ENCODE results near the gene NCL. TPM values are rescaled to one million over a fixed set of nuclear protein-coding genes. Genes with fewer than 3 reads are reported as not detected.
"Not testable (repeated sequence)": the region's sequence is repeated elsewhere in the genome, so short reads cannot be mapped to it uniquely, and the experiment has no call there.

The NCL gene
- total RNA-seq, 2 donors from 2014 or later = 385 to 428 TPM

DNA sequence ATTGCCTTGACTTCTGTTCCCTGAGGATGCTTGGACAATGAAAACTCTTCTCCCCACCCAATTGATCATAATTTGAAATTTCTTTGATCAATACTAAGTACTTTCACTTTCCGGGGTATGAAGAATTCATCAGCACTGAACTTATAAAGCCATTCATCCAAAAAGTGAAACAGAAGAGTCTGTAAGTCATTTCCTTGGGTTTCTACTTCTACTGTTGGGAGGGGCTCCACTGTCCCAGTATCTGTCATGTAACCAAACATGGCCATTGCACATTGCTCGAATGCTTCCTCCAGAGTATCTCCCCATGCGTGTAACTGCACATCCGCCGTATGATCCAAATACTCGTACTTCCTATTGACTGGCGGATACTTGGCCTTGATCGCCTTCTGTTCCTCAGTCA, 30.3 kb downstream of the NCL start:
- Mint-ChIP-seq H3K4me3 (no peak overlapping the region), H3K27me3 (no peaks in the 10 kb centered on the region), H3K4me1 (no peaks in the 10 kb centered on the region), H3K27ac (no peak overlapping the region), H3K36me3 (ENCODE audit: low read depth) (peaks cover 2% of the 10 kb centered on the region)
- no peaks in the 10 kb centered on the region for H3K9me3 ChIP-seq (ENCODE audit: control insufficient read depth, low read length, poor library complexity, severe bottlenecking)
- ATAC-seq (no peak), DNase-seq (no peak)

DNA sequence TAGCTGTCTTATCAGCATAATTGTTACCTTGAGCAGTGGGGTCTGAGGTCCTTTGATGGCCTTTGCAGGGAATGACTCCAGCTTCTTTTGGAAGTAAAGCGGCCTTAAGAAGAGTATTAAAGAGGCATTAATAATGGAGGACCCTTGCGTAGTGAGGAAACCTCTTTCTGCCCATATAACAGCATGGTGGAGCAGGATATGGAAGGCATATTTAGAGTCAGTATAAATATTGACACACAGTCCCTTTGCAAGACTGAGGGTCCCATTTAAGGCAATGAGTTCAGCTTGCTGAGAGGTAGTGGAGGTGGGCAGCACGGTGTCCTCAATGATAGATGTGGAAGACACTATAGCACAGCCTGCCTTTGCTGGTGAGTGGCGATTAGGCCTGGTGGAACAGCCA, 32.7 kb downstream of the NCL start:
- Mint-ChIP-seq H3K36me3 (ENCODE audit: low read depth) (peaks cover 2% of the 10 kb centered on the region), H3K4me1 (peaks cover under 1% of the 10 kb centered on the region), H3K4me3 (no peak overlapping the region), H3K27ac (no peak overlapping the region), H3K27me3 (no peaks in the 10 kb centered on the region)
- ATAC-seq (no peak), DNase-seq (no peak)
- H3K9me3 ChIP-seq (ENCODE audit: control insufficient read depth, low read length, poor library complexity, severe bottlenecking) = no peaks in the 10 kb centered on the region

DNA sequence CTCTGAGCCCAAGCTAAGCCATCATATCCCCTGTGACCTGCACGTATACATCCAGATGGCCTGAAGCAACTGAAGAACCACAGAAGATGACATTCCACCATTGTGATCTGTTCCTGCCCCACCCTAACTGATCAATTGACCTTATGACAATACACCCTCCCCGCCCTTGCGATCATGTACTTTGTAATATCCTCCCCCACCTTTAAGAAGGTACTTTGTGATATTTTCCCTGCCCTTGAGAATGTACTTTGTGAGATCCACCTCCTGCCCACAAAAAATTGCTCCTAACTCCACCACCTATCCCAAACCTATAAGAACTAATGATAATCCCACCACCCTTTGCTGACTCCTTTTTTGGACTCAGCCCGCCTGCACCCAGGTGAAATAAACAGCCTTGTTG, 33.8 kb downstream of the NCL start:
- ATAC-seq; H3K4me3 Mint-ChIP-seq; H3K36me3 Mint-ChIP-seq (ENCODE audit: low read depth); H3K27me3 Mint-ChIP-seq; H3K27ac Mint-ChIP-seq; H3K4me1 Mint-ChIP-seq; H3K9me3 ChIP-seq (ENCODE audit: control insufficient read depth, low read length, poor library complexity, severe bottlenecking); DNase-seq: not testable (repeated sequence)

DNA sequence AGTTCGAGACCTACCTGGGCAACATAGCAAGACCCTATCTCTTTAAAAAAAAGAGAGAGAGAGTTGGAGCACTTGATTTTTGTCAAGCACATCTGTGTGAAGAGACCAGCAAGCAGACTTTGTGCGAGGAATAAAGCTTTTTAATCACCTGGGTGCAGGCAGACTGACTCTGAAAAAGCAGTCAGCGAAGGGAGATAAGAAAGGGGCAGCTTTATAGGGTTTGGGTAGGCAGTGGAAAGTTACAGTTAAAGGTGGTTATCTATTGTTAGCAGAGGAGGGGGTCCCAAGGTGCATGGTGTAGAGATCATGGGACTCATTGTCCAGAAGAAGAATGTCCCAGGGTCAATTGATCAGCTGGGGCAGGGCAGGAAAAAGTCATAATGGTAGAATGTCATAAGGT, 34.4 kb downstream of the NCL start:
- no peak for ATAC-seq
- H3K27me3 Mint-ChIP-seq = no peaks in the 10 kb centered on the region
- H3K4me3 Mint-ChIP-seq = no peak overlapping the region
- no peak overlapping the region for H3K27ac Mint-ChIP-seq
- no peak for DNase-seq
- peaks cover 8% of the 10 kb centered on the region for H3K4me1 Mint-ChIP-seq
- no peaks in the 10 kb centered on the region for H3K9me3 ChIP-seq (ENCODE audit: control insufficient read depth, low read length, poor library complexity, severe bottlenecking)
- peaks cover 2% of the 10 kb centered on the region for H3K36me3 Mint-ChIP-seq (ENCODE audit: low read depth)

DNA sequence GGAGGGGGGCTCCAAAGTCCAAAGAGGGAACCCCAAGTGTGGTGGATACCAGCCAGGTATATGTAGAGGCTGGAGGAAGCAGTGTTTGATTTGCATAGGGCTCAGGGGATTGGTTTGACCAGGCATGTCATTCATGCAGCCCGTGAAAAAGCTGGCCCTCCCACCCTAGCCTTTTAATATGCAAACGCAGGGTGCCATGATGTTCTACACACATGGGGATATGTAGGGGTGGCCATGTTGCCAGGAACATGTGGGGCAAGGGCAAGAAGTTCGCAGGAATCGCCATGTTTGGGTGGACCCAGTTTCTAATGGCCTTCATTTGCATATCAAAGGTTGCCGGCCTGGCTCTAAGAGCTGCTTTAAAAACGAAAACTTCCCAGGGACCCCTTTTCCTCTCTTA, 35.1 kb downstream of the NCL start:
- no peak for ATAC-seq
- Mint-ChIP-seq H3K4me3 (no peak overlapping the region), H3K36me3 (ENCODE audit: low read depth) (peaks cover 2% of the 10 kb centered on the region), H3K4me1 (peaks cover 8% of the 10 kb centered on the region), H3K27ac (no peak overlapping the region), H3K27me3 (no peaks in the 10 kb centered on the region)
- no peak for DNase-seq
- H3K9me3 ChIP-seq (ENCODE audit: control insufficient read depth, low read length, poor library complexity, severe bottlenecking) = no peaks in the 10 kb centered on the region

DNA sequence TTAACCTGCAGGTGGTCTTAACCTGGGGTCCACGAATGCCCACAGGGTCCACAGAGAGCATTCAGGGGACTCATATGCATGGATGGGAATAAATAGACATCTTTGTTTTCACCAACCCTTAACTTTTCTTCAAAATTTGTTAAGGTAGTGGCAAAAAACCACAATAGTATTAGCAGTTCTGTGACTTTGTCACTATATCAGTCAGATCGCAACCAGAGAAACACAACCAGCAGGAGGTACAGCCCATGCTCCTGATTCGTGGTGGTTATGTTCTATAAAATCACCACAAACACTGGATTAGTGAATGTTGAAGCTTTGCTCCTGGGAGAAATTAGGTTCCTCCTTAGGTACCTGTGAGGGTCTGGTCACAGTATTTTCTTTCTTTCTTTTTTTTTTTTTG, 37.2 kb downstream of the NCL start:
- ATAC-seq = no peak
- no peak for DNase-seq
- no peaks in the 10 kb centered on the region for H3K9me3 ChIP-seq (ENCODE audit: control insufficient read depth, low read length, poor library complexity, severe bottlenecking)
- Mint-ChIP-seq H3K4me3 (no peak overlapping the region), H3K27me3 (no peaks in the 10 kb centered on the region), H3K4me1 (peaks cover 8% of the 10 kb centered on the region), H3K27ac (peak overlapping the region; percentile 89), H3K36me3 (ENCODE audit: low read depth) (peaks cover 2% of the 10 kb centered on the region)

DNA sequence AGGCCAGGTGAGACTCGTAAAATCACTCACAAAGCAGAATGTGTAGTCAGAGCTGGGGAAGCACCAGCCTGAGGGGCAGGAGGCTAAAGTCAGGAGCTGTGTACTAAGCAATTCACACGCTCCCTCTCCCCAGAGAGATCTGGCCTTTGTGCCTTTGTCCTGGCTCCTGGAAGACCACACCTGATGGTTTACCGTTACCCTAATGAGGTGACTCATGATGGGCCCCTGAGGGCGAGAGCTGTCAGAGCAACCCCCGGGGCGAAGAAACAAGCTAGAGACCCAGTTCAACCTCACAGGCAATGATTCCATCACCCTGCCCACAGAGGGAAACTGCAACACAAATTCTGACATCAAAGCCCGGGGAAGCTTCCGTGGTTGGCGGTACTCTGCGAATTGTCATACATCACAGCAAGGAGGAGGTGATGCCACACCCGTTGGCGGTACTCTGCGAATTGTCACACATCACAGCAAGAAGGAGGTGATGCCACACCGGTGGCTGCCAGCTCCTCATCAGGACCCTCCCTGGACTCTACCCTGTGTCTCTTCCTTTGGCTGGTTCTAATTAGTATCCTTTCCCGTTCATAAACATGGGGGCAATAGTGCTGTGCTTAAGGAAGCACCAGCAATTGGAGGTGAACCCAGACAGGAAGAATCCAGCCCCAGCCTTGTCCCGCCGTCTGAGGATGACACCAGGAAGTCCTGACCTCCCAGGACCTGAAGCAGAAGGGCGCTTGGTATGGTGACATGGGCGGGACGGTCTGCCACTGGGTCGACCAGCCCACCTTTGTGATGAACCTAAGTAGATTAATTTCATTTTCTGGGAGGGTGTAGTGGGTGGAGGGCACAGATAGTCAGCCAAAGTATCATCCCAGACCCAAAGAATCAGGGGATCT, 38.2 kb downstream of the NCL start:
- DNase-seq = peak in 2 of 3 donors; percentile 32 to 55
- ATAC-seq = peak; percentile 95
- Mint-ChIP-seq H3K27ac (peak overlapping the region; percentile 89), H3K27me3 (peaks cover 8% of the 10 kb centered on the region), H3K4me3 (peak overlapping the region; percentile 69), H3K4me1 (peaks cover 8% of the 10 kb centered on the region), H3K36me3 (ENCODE audit: low read depth) (peaks cover 1% of the 10 kb centered on the region)
- H3K9me3 ChIP-seq (ENCODE audit: control insufficient read depth, low read length, poor library complexity, severe bottlenecking) = no peaks in the 10 kb centered on the region

DNA sequence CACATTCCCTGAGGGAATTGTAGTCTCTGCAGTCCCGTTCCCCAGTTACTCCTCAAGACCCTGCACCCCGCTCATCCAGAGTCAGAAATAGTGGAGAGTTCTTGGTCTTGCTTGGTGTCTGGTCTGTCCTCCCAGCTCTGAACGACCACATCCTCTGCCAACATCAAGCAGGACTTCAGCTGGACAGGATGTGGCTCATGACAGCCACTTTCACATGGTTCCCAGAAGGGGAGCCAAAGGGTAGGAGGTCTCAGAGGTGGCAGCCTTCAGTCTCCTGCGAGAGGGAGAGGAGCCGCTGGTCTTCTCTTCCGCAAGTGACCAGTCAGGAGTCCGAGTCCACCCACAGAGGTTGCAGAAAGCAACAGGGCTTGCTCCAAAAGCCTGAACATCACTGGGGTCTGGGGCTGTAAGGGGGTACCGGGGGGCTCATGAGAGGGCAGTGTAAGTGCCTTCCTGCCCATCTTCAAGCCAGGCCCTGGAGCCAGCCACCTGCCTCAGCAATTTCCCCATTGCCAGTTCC, 38.9 kb downstream of the NCL start:
- ATAC-seq (no peak), DNase-seq (no peak)
- peaks cover 8% of the 10 kb centered on the region for H3K27me3 Mint-ChIP-seq
- H3K36me3 Mint-ChIP-seq (ENCODE audit: low read depth) = no peaks in the 10 kb centered on the region
- H3K9me3 ChIP-seq (ENCODE audit: control insufficient read depth, low read length, poor library complexity, severe bottlenecking) = no peaks in the 10 kb centered on the region
- peak overlapping the region; percentile 69 for H3K4me3 Mint-ChIP-seq
- peaks cover 8% of the 10 kb centered on the region for H3K4me1 Mint-ChIP-seq
- H3K27ac Mint-ChIP-seq = peak overlapping the region; percentile 89

DNA sequence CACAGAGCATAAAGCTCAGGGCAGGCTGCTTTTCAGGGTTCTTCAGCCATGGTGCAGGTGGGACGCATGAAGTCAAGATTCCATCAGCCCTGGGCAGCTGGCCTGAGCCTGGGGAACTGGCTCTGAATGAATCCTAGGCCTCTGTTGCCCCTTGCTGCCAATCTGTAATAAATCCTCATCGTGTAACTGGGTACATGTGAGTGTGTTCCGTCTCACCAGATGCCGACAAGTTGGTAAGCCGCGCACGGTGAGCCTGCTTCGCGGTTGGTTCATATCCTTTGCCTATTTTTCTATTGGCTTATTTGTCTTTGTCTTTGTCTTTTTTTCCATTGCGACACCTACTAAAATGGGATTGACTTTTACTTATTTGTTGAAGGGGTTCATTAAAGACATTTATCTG, 41.1 kb downstream of the NCL start:
- no peaks in the 10 kb centered on the region for H3K9me3 ChIP-seq (ENCODE audit: control insufficient read depth, low read length, poor library complexity, severe bottlenecking)
- ATAC-seq (no peak), DNase-seq (no peak)
- Mint-ChIP-seq H3K4me3 (no peak overlapping the region), H3K36me3 (ENCODE audit: low read depth) (no peaks in the 10 kb centered on the region), H3K4me1 (peaks cover 8% of the 10 kb centered on the region), H3K27ac (no peak overlapping the region), H3K27me3 (peaks cover 18% of the 10 kb centered on the region)

DNA sequence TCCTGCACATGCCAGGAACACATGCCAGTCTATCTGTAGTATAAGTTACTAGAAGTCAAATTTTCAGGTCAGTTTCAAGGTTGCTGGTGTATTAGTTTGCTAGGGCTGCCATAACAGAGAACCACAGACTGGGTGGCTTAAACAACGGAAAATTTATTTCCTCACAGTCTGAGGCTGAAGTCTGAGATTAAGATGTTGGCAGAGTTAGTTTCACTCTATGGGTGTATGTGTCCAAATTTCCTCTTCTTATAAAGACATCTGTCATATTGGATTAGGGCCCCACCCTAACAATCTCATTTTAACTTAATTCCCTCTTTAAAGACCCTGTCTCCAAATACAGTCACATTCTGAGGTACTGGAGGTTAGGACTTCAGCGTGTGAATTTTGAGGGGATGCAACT, 42.2 kb downstream of the NCL start:
- H3K27ac Mint-ChIP-seq = no peak overlapping the region
- H3K27me3 Mint-ChIP-seq = peaks cover 18% of the 10 kb centered on the region
- peaks cover 8% of the 10 kb centered on the region for H3K4me1 Mint-ChIP-seq
- H3K4me3 Mint-ChIP-seq = no peak overlapping the region
- no peaks in the 10 kb centered on the region for H3K9me3 ChIP-seq (ENCODE audit: control insufficient read depth, low read length, poor library complexity, severe bottlenecking)
- H3K36me3 Mint-ChIP-seq (ENCODE audit: low read depth) = no peaks in the 10 kb centered on the region
- DNase-seq (no peak), ATAC-seq (no peak)

DNA sequence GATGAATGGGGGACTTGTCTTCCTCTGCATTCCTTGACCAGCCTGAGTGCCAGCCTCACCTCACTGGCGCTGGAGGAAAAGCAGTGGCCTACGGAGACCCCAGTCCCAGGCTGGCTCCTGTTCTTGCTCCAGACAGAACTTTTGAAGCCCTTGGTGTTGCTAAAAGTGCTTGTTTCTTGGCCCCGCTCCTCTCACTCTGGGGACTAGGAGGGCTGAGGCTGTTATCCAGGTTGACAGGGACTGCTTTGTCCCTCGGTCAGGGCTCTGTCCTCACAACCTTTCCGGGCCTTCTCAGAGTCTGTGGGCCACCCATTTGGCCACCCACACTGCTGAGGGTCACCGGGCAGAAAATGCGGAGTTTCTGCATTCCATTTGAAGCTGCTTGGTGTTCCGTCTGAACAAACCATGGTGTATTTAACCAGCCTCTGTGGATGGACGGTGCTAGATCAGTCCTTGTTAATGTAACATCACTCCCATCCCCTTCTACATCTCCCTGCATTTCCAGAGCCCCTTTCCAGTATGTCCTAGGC, 43.2 kb downstream of the NCL start:
- no peaks in the 10 kb centered on the region for H3K9me3 ChIP-seq (ENCODE audit: control insufficient read depth, low read length, poor library complexity, severe bottlenecking)
- DNase-seq = no peak
- Mint-ChIP-seq H3K4me3 (no peak overlapping the region), H3K27ac (no peak overlapping the region), H3K36me3 (ENCODE audit: low read depth) (no peaks in the 10 kb centered on the region), H3K4me1 (peaks cover 3% of the 10 kb centered on the region), H3K27me3 (peaks cover 23% of the 10 kb centered on the region)
- no peak for ATAC-seq

DNA sequence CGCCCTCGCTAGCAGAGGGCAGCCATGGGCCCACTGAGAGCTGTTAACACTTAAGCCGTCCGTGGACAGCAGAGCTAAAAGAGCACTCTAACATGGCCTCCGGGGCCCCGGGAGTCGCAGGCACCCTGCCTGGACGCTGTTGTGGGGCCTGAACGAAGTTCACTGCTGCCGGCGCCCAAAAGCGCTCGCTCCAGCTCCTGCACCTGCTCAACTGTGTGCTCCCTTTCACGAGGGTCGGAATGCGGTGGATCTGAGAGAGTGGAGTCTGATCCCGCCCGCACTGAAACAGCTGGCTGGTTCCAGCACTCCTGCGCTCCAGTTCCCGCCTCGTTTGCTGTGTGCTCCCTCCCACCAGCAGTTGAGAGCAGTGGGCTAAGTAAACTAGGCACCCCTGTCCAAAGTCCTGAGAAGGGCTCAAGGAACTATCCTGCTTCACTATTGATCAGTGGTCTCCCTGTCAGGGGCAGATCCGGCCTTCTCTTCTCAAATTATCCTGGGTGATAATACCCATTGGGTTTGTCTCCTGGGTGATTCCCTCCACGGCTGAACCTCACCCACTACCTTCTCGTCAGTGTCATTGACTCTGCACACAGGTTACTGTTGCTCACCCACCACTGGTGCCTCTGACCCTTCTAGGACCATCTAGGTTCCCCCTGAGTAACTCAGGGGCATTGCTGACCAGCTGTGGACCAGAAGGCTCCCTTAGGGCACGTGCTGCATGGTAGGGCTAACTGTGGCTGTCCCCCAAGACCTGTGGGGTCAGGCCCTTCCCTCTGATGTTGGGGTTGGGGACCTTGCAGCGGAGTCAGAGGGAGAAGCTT, 45.3 kb downstream of the NCL start:
- no peaks in the 10 kb centered on the region for H3K36me3 Mint-ChIP-seq (ENCODE audit: low read depth)
- H3K4me3 Mint-ChIP-seq = no peak overlapping the region
- ATAC-seq = no peak
- H3K9me3 ChIP-seq (ENCODE audit: control insufficient read depth, low read length, poor library complexity, severe bottlenecking) = no peaks in the 10 kb centered on the region
- DNase-seq = no peak
- no peak overlapping the region for H3K27ac Mint-ChIP-seq
- peaks cover 40% of the 10 kb centered on the region for H3K27me3 Mint-ChIP-seq
- no peaks in the 10 kb centered on the region for H3K4me1 Mint-ChIP-seq

DNA sequence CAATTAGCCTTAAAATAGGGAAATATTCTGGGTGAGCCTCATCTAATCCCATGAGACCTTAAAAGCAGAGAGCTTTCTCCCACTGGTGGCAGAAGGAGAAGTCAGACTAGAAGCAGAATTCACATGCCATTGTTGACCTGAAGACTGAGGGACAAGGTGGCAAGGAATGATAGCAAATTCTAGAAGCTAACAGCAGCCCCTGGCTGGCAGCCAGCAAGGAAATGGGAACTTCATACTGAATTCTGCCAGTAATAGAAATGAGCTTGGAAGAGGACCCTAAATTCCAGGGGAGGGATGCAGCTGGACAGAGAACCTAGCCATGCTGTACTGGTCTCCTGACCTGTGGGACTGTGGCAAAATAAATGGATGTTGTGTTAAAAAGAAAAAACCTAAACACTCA, 49.3 kb downstream of the NCL start:
- H3K4me1 Mint-ChIP-seq = no peaks in the 10 kb centered on the region
- no peaks in the 10 kb centered on the region for H3K9me3 ChIP-seq (ENCODE audit: control insufficient read depth, low read length, poor library complexity, severe bottlenecking)
- no peak overlapping the region for H3K4me3 Mint-ChIP-seq
- H3K27ac Mint-ChIP-seq = no peak overlapping the region
- H3K27me3 Mint-ChIP-seq = peaks cover 56% of the 10 kb centered on the region
- DNase-seq (no peak), ATAC-seq (no peak)
- peaks cover 5% of the 10 kb centered on the region for H3K36me3 Mint-ChIP-seq (ENCODE audit: low read depth)
